Breast epithelium (tissue), 4 donors: ENCODE measurements around the gene CSE1L. TPM values are rescaled to one million over a fixed set of nuclear protein-coding genes. Genes with fewer than 3 reads are reported as not detected.

Experiments used
- DNase-seq, 2 donors: peaks; one replicate each; pipeline ENCODE4 v3.0.0-alpha.2; 2019; ENCODE audit warnings: low spot score in 2 of 2
- H3K27ac ChIP-seq, 2 donors: fragments of 200-600 bp; sonication (generic) in 1 of 2; one replicate each; pipeline ENCODE4 v1.5.1; 2016 to 2019; ENCODE audit warnings: mild to moderate bottlenecking in 1 of 2
- H3K27me3 ChIP-seq, 2 donors: fragments of 200-600 bp; sonication (generic) in 1 of 2; one replicate each; pipeline versions ENCODE4 v1.5.1 to v1.6.0; 2017 to 2019; ENCODE audit warnings: control low read depth in 1 of 2, mild to moderate bottlenecking in 1 of 2
- H3K36me3 ChIP-seq: fragments of 200-600 bp; one replicate; pipeline ENCODE4 v1.5.1; 2019
- H3K4me1 ChIP-seq, 2 donors: fragments of 200-600 bp; sonication (generic); one replicate each; pipeline ENCODE4 v1.5.1; 2016 to 2019; ENCODE audit warnings: control low read depth in 1 of 2
- H3K4me3 ChIP-seq, 3 donors: fragments of 200-600 bp; sonication (generic); 1 replicate in 2 of 3; 2 replicates in 1 of 3; pipeline ENCODE4 v1.5.1; 2016 to 2019; ENCODE audit warnings: mild to moderate bottlenecking in 3 of 3, moderate library complexity in 2 of 3
- H3K9me3 ChIP-seq, 2 donors: fragments of 200-600 bp; sonication (generic) in 1 of 2; one replicate each; pipeline ENCODE4 v1.5.1; 2016 to 2019; ENCODE audit warnings: control low read depth in 1 of 2
- CTCF ChIP-seq, 3 donors: fragments of 450-650 bp; IDR thresholded peaks; one replicate each; pipeline ENCODE4 v1.5.1; 2016 to 2017; ENCODE audit warnings: antibody characterized with exemption in 3 of 3, mild to moderate bottlenecking in 3 of 3, moderate library complexity in 3 of 3
- POLR2A ChIP-seq: fragments of 450-650 bp; IDR thresholded peaks from one replicate; pipeline ENCODE4 v1.6.1; 2016; ENCODE audit warnings: antibody characterized with exemption, mild to moderate bottlenecking, moderate library complexity
- POLR2AphosphoS5 ChIP-seq, 3 donors: sonication (generic); formaldehyde crosslinking; IDR thresholded peaks; one replicate each; pipeline ENCODE4 v1.6.1; 2017; ENCODE audit warnings: antibody characterized with exemption in 3 of 3
- intact Hi-C: fragments of 100-400 bp; cut with DNase I; formaldehyde crosslinking; loops from one replicate; pipeline ENCODE4 v1.15.1; 2023; ENCODE audit warnings: low total_unique reads
- total RNA-seq, 3 donors: library from RNA; depleted of rRNA; stranded (reverse); fragments of >200 nt; gene quantifications; one replicate each; pipeline ENCODE4 v1.1.0, GENCODE V29; 2016

The CSE1L gene
- total RNA-seq, 3 donors from 2014 or later = 33.3 to 61.6 (median 48.5) TPM

GRCh38 chr20:49091104-49091503 lies 45.0 kb downstream of the CSE1L start:
- H3K9me3 ChIP-seq = no peaks in the 10 kb centered on the region
- TF ChIP-seq POLR2AphosphoS5 (IDR thresholded peaks at IDR 0.05) (no peak), CTCF (IDR thresholded peaks at IDR 0.05) (no peak), POLR2A (no peak)
- no peak overlapping the region for H3K4me3 ChIP-seq
- H3K4me1 ChIP-seq = no peaks in the 10 kb centered on the region
- intact Hi-C loops = no loop called here
- H3K36me3 ChIP-seq = peaks cover under 1% of the 10 kb centered on the region
- DNase-seq = no peak
- H3K27ac ChIP-seq = no peak overlapping the region
- no peaks in the 10 kb centered on the region for H3K27me3 ChIP-seq

DNA sequence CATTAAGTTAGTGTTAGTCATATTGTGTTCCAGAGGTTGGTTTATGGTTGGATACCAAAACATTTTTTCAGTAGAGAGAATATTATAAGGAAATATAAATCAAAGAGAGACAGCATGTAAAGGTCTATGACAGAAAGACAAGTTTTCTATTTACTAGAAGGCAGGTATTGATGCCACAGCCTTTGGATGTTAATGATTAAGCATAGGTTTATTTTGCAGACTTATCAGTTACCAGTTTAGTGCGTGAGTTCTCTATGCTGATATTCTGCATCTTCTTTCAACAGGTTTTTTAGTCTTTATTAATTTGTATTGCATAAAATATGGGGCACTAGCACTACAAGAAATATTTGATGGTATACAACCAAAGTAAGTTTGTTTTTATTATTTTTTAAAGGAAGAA lies 45.6 kb downstream of the CSE1L start:
- intact Hi-C loops = no loop called here
- no peak overlapping the region for H3K27ac ChIP-seq
- peaks cover 4% of the 10 kb centered on the region for H3K36me3 ChIP-seq
- no peaks in the 10 kb centered on the region for H3K9me3 ChIP-seq
- H3K27me3 ChIP-seq = no peaks in the 10 kb centered on the region
- no peak overlapping the region for H3K4me3 ChIP-seq
- H3K4me1 ChIP-seq = no peaks in the 10 kb centered on the region
- no peak for TF ChIP-seq POLR2A
- TF ChIP-seq CTCF (IDR thresholded peaks at IDR 0.05) = no peak
- no peak for TF ChIP-seq POLR2AphosphoS5 (IDR thresholded peaks at IDR 0.05)
- no peak for DNase-seq

- TF ChIP-seq CTCF (IDR thresholded peaks at IDR 0.05) (no peak), POLR2A (no peak), POLR2AphosphoS5 (IDR thresholded peaks at IDR 0.05) (no peak)
- H3K4me3 ChIP-seq = no peak overlapping the region
- intact Hi-C loops = no loop called here
- peaks cover 4% of the 10 kb centered on the region for H3K36me3 ChIP-seq
- H3K4me1 ChIP-seq = no peaks in the 10 kb centered on the region
- H3K27ac ChIP-seq = no peak overlapping the region
- no peak for DNase-seq
- H3K27me3 ChIP-seq = no peaks in the 10 kb centered on the region
- H3K9me3 ChIP-seq = no peaks in the 10 kb centered on the region
Observed at GRCh38 chr20:49096203-49096730, 50.2 kb downstream of the CSE1L start.

DNA sequence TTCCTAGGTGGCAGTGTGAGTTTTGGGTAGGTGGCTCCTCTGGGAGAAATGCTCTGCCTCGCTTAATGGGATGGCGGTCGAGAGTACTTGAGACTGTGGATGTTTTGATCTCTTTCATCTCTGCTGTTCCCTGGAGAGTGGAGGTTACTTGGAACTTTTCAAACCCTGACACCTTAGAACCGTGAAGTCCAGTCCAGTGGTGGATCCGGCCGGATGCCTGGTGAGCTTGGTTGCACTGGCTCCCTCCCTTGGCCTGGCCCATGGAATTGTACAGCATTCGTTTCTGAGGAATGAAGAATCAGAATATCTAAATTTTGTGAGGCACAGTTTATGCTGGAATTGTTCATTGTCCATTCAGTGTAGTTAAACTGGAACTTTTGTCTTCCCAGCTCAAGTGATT lies 51.0 kb downstream of the CSE1L start:
- Histone ChIP-seq H3K36me3 (peaks cover 7% of the 10 kb centered on the region), H3K9me3 (no peaks in the 10 kb centered on the region), H3K27me3 (no peaks in the 10 kb centered on the region), H3K27ac (no peak overlapping the region), H3K4me3 (no peak overlapping the region), H3K4me1 (no peaks in the 10 kb centered on the region)
- no peak for DNase-seq
- intact Hi-C loops = no loop called here
- no peak for TF ChIP-seq POLR2A
- no peak for TF ChIP-seq POLR2AphosphoS5 (IDR thresholded peaks at IDR 0.05)
- no peak for TF ChIP-seq CTCF (IDR thresholded peaks at IDR 0.05)

DNA sequence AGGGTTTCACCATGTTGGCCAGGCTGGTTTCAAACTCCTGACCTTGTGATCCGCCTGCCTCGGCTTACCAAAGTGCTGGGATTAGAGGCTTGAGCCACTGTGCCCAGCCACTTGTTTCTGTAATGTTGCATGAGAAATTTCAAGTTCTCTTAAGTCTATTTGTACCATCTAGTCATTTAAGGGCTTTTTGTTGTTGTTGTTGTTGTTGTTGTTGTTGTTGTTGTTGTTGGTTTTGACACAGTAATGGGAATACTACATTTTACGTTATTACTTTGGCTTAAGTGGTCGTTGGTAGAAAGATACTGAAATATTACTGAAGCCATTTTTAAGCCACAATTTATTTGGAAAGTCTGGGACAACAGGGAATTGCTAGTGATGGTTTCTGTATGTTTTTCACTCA lies 52.0 kb downstream of the CSE1L start:
- no peaks in the 10 kb centered on the region for H3K27me3 ChIP-seq
- peaks cover 9% of the 10 kb centered on the region for H3K36me3 ChIP-seq
- no peak for DNase-seq
- intact Hi-C loops = no loop called here
- H3K4me1 ChIP-seq = no peaks in the 10 kb centered on the region
- H3K27ac ChIP-seq = no peak overlapping the region
- H3K9me3 ChIP-seq = no peaks in the 10 kb centered on the region
- no peak for TF ChIP-seq POLR2A
- TF ChIP-seq CTCF (IDR thresholded peaks at IDR 0.05) = no peak
- TF ChIP-seq POLR2AphosphoS5 (IDR thresholded peaks at IDR 0.05) = no peak
- no peak overlapping the region for H3K4me3 ChIP-seq
